ENCODE results near the gene CHPT1. TPM values are rescaled to one million over a fixed set of nuclear protein-coding genes. Genes with fewer than 3 reads are reported as not detected.

CHPT1 gene
- total and polyA plus RNA-seq, 2 donors (not counting 3 experiments of a cell fraction or from before 2014, with no cell fraction given) = 12.1 to 19.3 TPM

- BruUV-seq (replicated peaks) = no TSS peak
- dilution Hi-C loops (cut with MboI; ENCODE audit: extremely low pct_ligation_motif_present, low sequenced_read_pairs) = no loop called here
Observed at GRCh38 chr12:101720118-101720517, 22.7 kb downstream of the CHPT1 start.

More at GRCh38 chr12:101720118-101720517, 22.7 kb downstream of the CHPT1 start:
- FAIRE-seq = no peak
- Histone ChIP-seq H3K36me3 (ENCODE audit: control insufficient read depth in 2 of 2, extremely low read depth in 1 of 2, insufficient read depth in 2 of 2, low read length in 2 of 2) (no peaks in the 10 kb centered on the region), H3K27ac (ENCODE audit: insufficient read depth, low read depth, low read length) (no peak overlapping the region), H3K4me2 (ENCODE audit: insufficient read depth, low read length) (no peak overlapping the region), H3K4me1 (ENCODE audit: control insufficient read depth, extremely low read depth, insufficient read depth, low read length) (no peaks in the 10 kb centered on the region), H2AFZ (ENCODE audit: low read depth, low read length) (no peak overlapping the region), H4K20me1 (replicated peaks; ENCODE audit: control insufficient read depth, extremely low read depth, insufficient read depth, low read length) (no peaks in the 10 kb centered on the region), H3K9me1 (replicated peaks; ENCODE audit: control insufficient read depth, extremely low read depth, insufficient read depth, low read length) (no peaks in the 10 kb centered on the region), H3K27me3 (ENCODE audit: control insufficient read depth in 2 of 2, insufficient read depth in 2 of 2, low read length in 2 of 2) (no peaks in the 10 kb centered on the region), H3K9me3 (replicated peaks; ENCODE audit: control insufficient read depth, insufficient read depth, low read length) (no peaks in the 10 kb centered on the region), H3K4me3 (replicated peaks in 1 of 3; ENCODE audit: insufficient read depth in 1 of 3, low read depth in 1 of 3, low read length in 3 of 3) (no peak overlapping the region), H3K9ac (replicated peaks; ENCODE audit: extremely low read depth, insufficient read depth, low read length) (no peak overlapping the region), H3K79me2 (ENCODE audit: control insufficient read depth, insufficient read depth, low read length) (no peaks in the 10 kb centered on the region)
- DNase-seq (ENCODE audit: low read depth, low spot score) = no peak
- TF ChIP-seq MAX (IDR thresholded peaks at IDR 0.05; ENCODE audit: insufficient read depth, insufficient read length) (no peak), POLR2A (IDR thresholded peaks at IDR 0.05; ENCODE audit: low read depth, low read length) (no peak), POLR2AphosphoS5 (IDR thresholded peaks at IDR 0.05; ENCODE audit: insufficient read depth, low read depth, low read length) (no peak), MYC (IDR thresholded peaks at IDR 0.05; ENCODE audit: low read depth, low read length) (no peak), GATA2 (IDR thresholded peaks at IDR 0.05; ENCODE audit: insufficient read depth, insufficient read length, low read depth, low read length) (no peak), JUN (IDR thresholded peaks at IDR 0.05; ENCODE audit: borderline replicate concordance, insufficient read depth, insufficient read length, low read depth) (no peak), FOS (IDR thresholded peaks at IDR 0.05; ENCODE audit: borderline replicate concordance, insufficient read depth, low read length) (no peak), CTCF (IDR thresholded peaks at IDR 0.05; ENCODE audit: extremely low read depth in 1 of 2, insufficient read depth in 1 of 2, low read depth in 1 of 2, low read length in 2 of 2) (no peak), EZH2 (IDR thresholded peaks at IDR 0.05; ENCODE audit: borderline replicate concordance, low read depth, low read length, severe bottlenecking) (no peak)
- ChIA-PET CTCF (no interaction called here), POLR2A (no interaction called here)
- intact Hi-C loops (cut with micrococcal nuclease) = no loop called here

All from endothelial cell of umbilical vein (primary cell).